ENCODE data around the gene FOXP1.

FOXP1 gene

DNA sequence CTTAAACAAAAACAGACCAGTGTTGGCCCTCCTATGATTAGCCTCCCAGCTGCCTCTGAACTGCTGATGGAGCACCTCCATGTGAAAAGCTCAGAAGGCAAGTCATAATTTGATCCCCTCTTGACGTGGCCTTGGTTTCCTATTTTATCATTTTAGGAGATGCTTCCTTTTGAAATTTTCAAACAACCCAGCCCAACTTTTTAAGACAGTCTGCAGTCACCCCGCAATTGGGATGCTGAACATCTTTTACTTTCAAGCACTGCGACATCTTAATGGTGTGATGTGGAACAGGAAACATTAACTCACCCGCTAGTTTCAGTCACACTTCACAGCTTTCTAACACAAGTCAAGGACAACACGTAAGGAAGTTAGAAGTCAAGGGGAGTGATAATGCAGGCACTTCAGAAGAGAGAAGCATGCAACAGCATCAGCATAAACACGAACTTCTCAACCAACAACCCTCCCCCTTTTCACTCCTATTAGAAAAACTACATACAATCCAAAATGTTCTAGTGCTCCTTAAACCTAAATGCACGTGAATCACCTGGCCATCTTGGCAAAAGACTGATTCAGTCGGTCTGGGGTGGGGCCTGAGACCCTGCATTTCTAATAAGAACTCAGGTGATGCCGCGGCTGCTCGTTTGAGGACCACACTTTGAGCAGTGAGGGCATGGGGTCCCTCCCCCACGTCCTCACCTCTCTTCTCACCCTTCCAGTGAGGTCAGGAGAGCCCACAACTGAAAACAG lies 161.5 kb downstream of the FOXP1 start:
- no peak for TF ChIP-seq CTCF (IDR thresholded peaks at IDR 0.05; ENCODE audit: insufficient read depth, low read depth, low read length, missing control alignments)
- no peak for DNase-seq (ENCODE audit: low read depth)
- H3K4me3 ChIP-seq (ENCODE audit: low read length), result no peak overlapping the region

GRCh38 chr3:71421475-71421819 lies 162.1 kb downstream of the FOXP1 start:
- no peak overlapping the region for H3K4me3 ChIP-seq (ENCODE audit: low read length)
- TF ChIP-seq CTCF (IDR thresholded peaks at IDR 0.05; ENCODE audit: insufficient read depth, low read depth, low read length, missing control alignments), result no peak
- no peak for DNase-seq (ENCODE audit: low read depth)

DNA sequence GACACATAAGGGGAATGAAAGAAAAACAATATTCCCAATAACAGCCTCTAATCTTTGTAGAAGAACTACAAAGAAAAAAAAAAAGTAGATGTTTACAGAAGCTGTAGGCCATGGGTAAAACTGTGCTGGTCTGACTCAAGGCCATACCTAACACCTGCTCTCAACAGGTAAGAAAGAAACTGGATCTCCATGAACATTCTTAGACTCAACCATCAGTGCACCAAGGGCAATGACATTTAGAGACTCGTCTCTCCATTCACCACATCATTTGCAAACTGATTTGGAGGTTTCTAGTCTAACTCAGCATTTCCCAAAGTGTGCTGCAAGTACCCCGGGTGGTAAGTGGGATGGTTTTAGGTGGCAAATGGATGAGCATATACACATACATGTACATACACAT lies 164.2 kb downstream of the FOXP1 start:
- H3K4me3 ChIP-seq (ENCODE audit: low read length), result no peak overlapping the region
- no peak for DNase-seq (ENCODE audit: low read depth)
- TF ChIP-seq CTCF (IDR thresholded peaks at IDR 0.05; ENCODE audit: insufficient read depth, low read depth, low read length, missing control alignments), result no peak

GRCh38 chr3:71417791-71418190 lies 165.7 kb downstream of the FOXP1 start:
- H3K4me3 ChIP-seq (ENCODE audit: low read length), result no peak overlapping the region
- no peak for TF ChIP-seq CTCF (IDR thresholded peaks at IDR 0.05; ENCODE audit: insufficient read depth, low read depth, low read length, missing control alignments)
- DNase-seq (ENCODE audit: low read depth), result no peak

- H3K4me3 ChIP-seq (ENCODE audit: low read length), result no peak overlapping the region
- no peak for DNase-seq (ENCODE audit: low read depth)
- peak; percentile 29 for TF ChIP-seq CTCF (IDR thresholded peaks at IDR 0.05; ENCODE audit: insufficient read depth, low read depth, low read length, missing control alignments)
Observed at GRCh38 chr3:71416876-71417275, 166.7 kb downstream of the FOXP1 start.

- TF ChIP-seq CTCF (IDR thresholded peaks at IDR 0.05; ENCODE audit: insufficient read depth, low read depth, low read length, missing control alignments), result no peak
- no peak for DNase-seq (ENCODE audit: low read depth)
- no peak overlapping the region for H3K4me3 ChIP-seq (ENCODE audit: low read length)
Observed at GRCh38 chr3:71415681-71416122, 167.8 kb downstream of the FOXP1 start.

Measured in epithelial cell of esophagus (primary cell).